ENCODE results near the gene OLFML2B. TPM values are rescaled to one million over a fixed set of nuclear protein-coding genes. Genes with fewer than 3 reads are reported as not detected.
A peak's percentile ranks its signal among the peaks of the same experiment; 100 is the strongest.

OLFML2B gene
- total and polyA plus RNA-seq, 2 of the 4 experiments (the other 2 are of a cell fraction), result 0.36 to 0.74 TPM

DNA sequence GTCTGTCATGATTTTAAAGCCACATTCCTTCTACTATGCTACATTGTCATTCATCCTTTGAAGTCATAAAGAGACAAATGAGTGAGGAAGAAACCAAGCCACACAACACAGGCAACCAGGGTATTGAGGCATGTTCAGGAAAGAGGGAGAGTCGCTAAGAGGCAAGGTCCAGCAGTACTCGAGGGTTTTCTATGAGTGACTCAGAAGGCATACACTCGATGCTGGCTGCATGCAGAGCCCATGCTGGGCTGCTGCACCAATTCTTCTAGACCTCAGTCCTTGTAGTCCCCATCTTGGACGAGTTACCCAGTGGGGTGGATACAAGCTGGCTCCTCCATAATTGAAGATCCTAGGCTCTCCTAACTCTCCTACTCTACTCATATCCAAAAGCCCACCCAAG, 57.6 kb downstream of the OLFML2B start:
- in situ Hi-C loops (cut with MboI; ENCODE audit: low sequenced_read_pairs), result no loop called here
- intact Hi-C loops (cut with micrococcal nuclease), result no loop called here
- no peak for ATAC-seq (ENCODE audit: low read depth)

More for the DNA sequence above, 57.6 kb downstream of the OLFML2B start:
- Histone ChIP-seq H3K9ac (ENCODE audit: low read depth, low read length) (no peak overlapping the region), H4K5ac (ENCODE audit: low read depth, low read length) (no peak overlapping the region), H3K4me1 (ENCODE audit: control insufficient read depth, insufficient read depth, low read length) (peaks cover 9% of the 10 kb centered on the region), H2BK120ac (ENCODE audit: low read depth, low read length) (no peak overlapping the region), H2AK5ac (ENCODE audit: low read depth, low read length) (no peak overlapping the region), H3K27ac (ENCODE audit: insufficient read depth, low read length) (no peak overlapping the region), H3K56ac (ENCODE audit: extremely low read depth, insufficient read depth, low read length) (no peak overlapping the region), H3K9me3 (ENCODE audit: control insufficient read depth, insufficient read depth, low read length) (no peaks in the 10 kb centered on the region), H4K91ac (ENCODE audit: insufficient read depth, low read depth, low read length) (no peak overlapping the region), H4K8ac (ENCODE audit: low read depth in 2 of 2, low read length in 2 of 2) (no peak overlapping the region), H2AFZ (replicated peaks; ENCODE audit: low read length, poor library complexity) (peak overlapping the region; percentile 12), H3K27me3 (ENCODE audit: control insufficient read depth, insufficient read depth, low read length) (no peaks in the 10 kb centered on the region; the same call in 1 of the 2 replicates), H2BK15ac (ENCODE audit: low read depth, low read length) (no peak overlapping the region), H3K36me3 (ENCODE audit: control insufficient read depth, insufficient read depth, low read length) (no peaks in the 10 kb centered on the region), H3K4ac (ENCODE audit: low read depth, low read length) (no peak overlapping the region), H3K4me3 (ENCODE audit: insufficient read depth, low read depth, low read length) (no peak overlapping the region), H4K20me1 (ENCODE audit: insufficient read depth, low read length) (no peaks in the 10 kb centered on the region), H2BK20ac (ENCODE audit: low read depth, low read length) (no peak overlapping the region), H3K18ac (ENCODE audit: low read depth, low read length) (no peak overlapping the region), H3K4me2 (ENCODE audit: low read depth, low read length) (no peak overlapping the region), H2AK9ac (replicated peaks; ENCODE audit: low read depth, low read length, poor library complexity) (no peak overlapping the region), H3K9me1 (ENCODE audit: insufficient read depth, low read length) (no peaks in the 10 kb centered on the region), H3K14ac (replicated peaks; ENCODE audit: low read depth, low read length) (no peak overlapping the region), H2BK5ac (ENCODE audit: low read depth, low read length, poor library complexity, severe bottlenecking) (no peak overlapping the region), H3K79me1 (ENCODE audit: low read depth in 1 of 2, low read length in 2 of 2) (peaks cover 3 to 4% of the 10 kb centered on the region in 2 experiments; a peak in 1 of 4 replicates), H3K23ac (ENCODE audit: low read depth, low read length) (no peak overlapping the region)
- WGBS, 2 experiments (ENCODE audit: extremely low coverage in 2 of 2, insufficient read length in 1 of 2), result 89% methylated on average over 3 of the region's 4 CpGs; no CpG with 5 or more reads in 1 of the 2 experiments
- no peak for DNase-seq
- dilution Hi-C loops (cut with HindIII; ENCODE audit: low sequenced_read_pairs, unreplicated experiment), result no loop called here
- POLR2A ChIA-PET (ENCODE audit: unreplicated experiment), result no interaction called here
- CTCF ChIA-PET, result no interaction called here
- no TSS peak for BruUV-seq (replicated peaks)
- no peak for TF ChIP-seq RFX5 (IDR thresholded peaks at IDR 0.05; ENCODE audit: low read depth, low read length)
- TF ChIP-seq MAZ (IDR thresholded peaks at IDR 0.05; ENCODE audit: borderline replicate concordance, low read depth, low read length), result no peak
- no peak for TF ChIP-seq CHD1 (IDR thresholded peaks at IDR 0.05; ENCODE audit: low read depth, low read length)
- TF ChIP-seq, protein P1, sequence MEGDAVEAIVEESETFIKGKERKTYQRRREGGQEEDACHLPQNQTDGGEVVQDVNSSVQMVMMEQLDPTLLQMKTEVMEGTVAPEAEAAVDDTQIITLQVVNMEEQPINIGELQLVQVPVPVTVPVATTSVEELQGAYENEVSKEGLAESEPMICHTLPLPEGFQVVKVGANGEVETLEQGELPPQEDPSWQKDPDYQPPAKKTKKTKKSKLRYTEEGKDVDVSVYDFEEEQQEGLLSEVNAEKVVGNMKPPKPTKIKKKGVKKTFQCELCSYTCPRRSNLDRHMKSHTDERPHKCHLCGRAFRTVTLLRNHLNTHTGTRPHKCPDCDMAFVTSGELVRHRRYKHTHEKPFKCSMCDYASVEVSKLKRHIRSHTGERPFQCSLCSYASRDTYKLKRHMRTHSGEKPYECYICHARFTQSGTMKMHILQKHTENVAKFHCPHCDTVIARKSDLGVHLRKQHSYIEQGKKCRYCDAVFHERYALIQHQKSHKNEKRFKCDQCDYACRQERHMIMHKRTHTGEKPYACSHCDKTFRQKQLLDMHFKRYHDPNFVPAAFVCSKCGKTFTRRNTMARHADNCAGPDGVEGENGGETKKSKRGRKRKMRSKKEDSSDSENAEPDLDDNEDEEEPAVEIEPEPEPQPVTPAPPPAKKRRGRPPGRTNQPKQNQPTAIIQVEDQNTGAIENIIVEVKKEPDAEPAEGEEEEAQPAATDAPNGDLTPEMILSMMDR (conservative IDR thresholded peaks at IDR 0.05; ENCODE audit: low read depth, low read length), result no peak
- TF ChIP-seq, protein P2, sequence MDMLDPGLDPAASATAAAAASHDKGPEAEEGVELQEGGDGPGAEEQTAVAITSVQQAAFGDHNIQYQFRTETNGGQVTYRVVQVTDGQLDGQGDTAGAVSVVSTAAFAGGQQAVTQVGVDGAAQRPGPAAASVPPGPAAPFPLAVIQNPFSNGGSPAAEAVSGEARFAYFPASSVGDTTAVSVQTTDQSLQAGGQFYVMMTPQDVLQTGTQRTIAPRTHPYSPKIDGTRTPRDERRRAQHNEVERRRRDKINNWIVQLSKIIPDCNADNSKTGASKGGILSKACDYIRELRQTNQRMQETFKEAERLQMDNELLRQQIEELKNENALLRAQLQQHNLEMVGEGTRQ (IDR thresholded peaks at IDR 0.05; ENCODE audit: low read depth, low read length), result no peak
- no peak for TF ChIP-seq RAD21 (IDR thresholded peaks at IDR 0.05; ENCODE audit: low read length)
- TF ChIP-seq MAFK (IDR thresholded peaks at IDR 0.05; ENCODE audit: low read depth, low read length), result no peak
- no peak for TF ChIP-seq SMC3 (IDR thresholded peaks at IDR 0.05; ENCODE audit: low read depth, low read length)
- no peak for TF ChIP-seq CEBPB (IDR thresholded peaks at IDR 0.05; ENCODE audit: low read depth, low read length)
- no peak for TF ChIP-seq NFE2L2 (IDR thresholded peaks at IDR 0.05; ENCODE audit: low read depth, low read length)
- no peak for TF ChIP-seq FOS (IDR thresholded peaks at IDR 0.05; ENCODE audit: low read depth, low read length)
- TF ChIP-seq BHLHE40 (IDR thresholded peaks at IDR 0.05; ENCODE audit: low read depth, low read length), result no peak

Data from IMR-90 (cell line).